ENCODE results near the gene FTO. TPM values are rescaled to one million over a fixed set of nuclear protein-coding genes. Genes with fewer than 3 reads are reported as not detected.

FTO gene
- total RNA-seq, 2 donors from 2014 or later = 44.0 to 51.5 TPM

- DNase-seq (peak; percentile 20 to 32), ATAC-seq (replicated peaks in 1 of 2) (peak; percentile 93 to 94)
- Mint-ChIP-seq H3K4me3 (peak overlapping the region in 1 of 2 donors; percentile 21), H3K9me3 (no peaks in the 10 kb centered on the region), H3K4me1 (ENCODE audit: low read depth) (peaks cover 30% of the 10 kb centered on the region), H3K27ac (peak overlapping the region; percentile 24), H3K36me3 (ENCODE audit: insufficient read depth in 2 of 2) (no peaks in the 10 kb centered on the region), H3K27me3 (ENCODE audit: low read depth) (no peaks in the 10 kb centered on the region)
Observed at GRCh38 chr16:53768593-53768992, 64.6 kb downstream of the FTO start.

GRCh38 chr16:53769185-53769584, 65.2 kb downstream of the FTO start:
- no peaks in the 10 kb centered on the region for H3K36me3 Mint-ChIP-seq (ENCODE audit: insufficient read depth in 2 of 2)
- no peaks in the 10 kb centered on the region for H3K9me3 Mint-ChIP-seq
- H3K27me3 Mint-ChIP-seq (ENCODE audit: low read depth) = no peaks in the 10 kb centered on the region
- no peak overlapping the region for H3K27ac Mint-ChIP-seq
- ATAC-seq (replicated peaks in 1 of 2) (peak in 1 of 2 donors; percentile 19), DNase-seq (no peak)
- no peak overlapping the region for H3K4me3 Mint-ChIP-seq
- peaks cover 24% of the 10 kb centered on the region for H3K4me1 Mint-ChIP-seq (ENCODE audit: low read depth)

GRCh38 chr16:53769787-53770186, 65.8 kb downstream of the FTO start:
- peaks cover 23% of the 10 kb centered on the region for H3K4me1 Mint-ChIP-seq (ENCODE audit: low read depth)
- no peaks in the 10 kb centered on the region for H3K27me3 Mint-ChIP-seq (ENCODE audit: low read depth)
- no peaks in the 10 kb centered on the region for H3K36me3 Mint-ChIP-seq (ENCODE audit: insufficient read depth in 2 of 2)
- H3K9me3 Mint-ChIP-seq = no peaks in the 10 kb centered on the region
- no peak for ATAC-seq (replicated peaks in 1 of 2)
- no peak for DNase-seq
- no peak overlapping the region for H3K4me3 Mint-ChIP-seq
- no peak overlapping the region for H3K27ac Mint-ChIP-seq

- DNase-seq = no peak
- no peaks in the 10 kb centered on the region for H3K36me3 Mint-ChIP-seq (ENCODE audit: insufficient read depth in 2 of 2)
- H3K4me1 Mint-ChIP-seq (ENCODE audit: low read depth) = peaks cover 28% of the 10 kb centered on the region
- H3K4me3 Mint-ChIP-seq = no peak overlapping the region
- ATAC-seq (replicated peaks in 1 of 2) = no peak
- no peak overlapping the region for H3K27ac Mint-ChIP-seq
- no peaks in the 10 kb centered on the region for H3K27me3 Mint-ChIP-seq (ENCODE audit: low read depth)
- no peaks in the 10 kb centered on the region for H3K9me3 Mint-ChIP-seq
Observed at GRCh38 chr16:53770641-53771040, 66.7 kb downstream of the FTO start.

- ATAC-seq (replicated peaks in 1 of 2) = no peak
- H3K27ac Mint-ChIP-seq = no peak overlapping the region
- DNase-seq = no peak
- H3K9me3 Mint-ChIP-seq = no peaks in the 10 kb centered on the region
- H3K4me3 Mint-ChIP-seq = no peak overlapping the region
- H3K4me1 Mint-ChIP-seq (ENCODE audit: low read depth) = peaks cover 27% of the 10 kb centered on the region
- no peaks in the 10 kb centered on the region for H3K36me3 Mint-ChIP-seq (ENCODE audit: insufficient read depth in 2 of 2)
- H3K27me3 Mint-ChIP-seq (ENCODE audit: low read depth) = no peaks in the 10 kb centered on the region
Observed at GRCh38 chr16:53771655-53772497, 67.9 kb downstream of the FTO start.

GRCh38 chr16:53773150-53773846, 69.3 kb downstream of the FTO start:
- Mint-ChIP-seq H3K27ac (no peak overlapping the region), H3K4me1 (ENCODE audit: low read depth) (peaks cover 23% of the 10 kb centered on the region), H3K36me3 (ENCODE audit: insufficient read depth in 2 of 2) (no peaks in the 10 kb centered on the region), H3K9me3 (no peaks in the 10 kb centered on the region), H3K4me3 (no peak overlapping the region), H3K27me3 (ENCODE audit: low read depth) (no peaks in the 10 kb centered on the region)
- ATAC-seq (replicated peaks in 1 of 2) = no peak
- DNase-seq = no peak

- ATAC-seq (replicated peaks in 1 of 2) (no peak), DNase-seq (no peak)
- H3K9me3 Mint-ChIP-seq = no peaks in the 10 kb centered on the region
- H3K4me1 Mint-ChIP-seq (ENCODE audit: low read depth) = peaks cover 17% of the 10 kb centered on the region
- H3K27me3 Mint-ChIP-seq (ENCODE audit: low read depth) = no peaks in the 10 kb centered on the region
- no peaks in the 10 kb centered on the region for H3K36me3 Mint-ChIP-seq (ENCODE audit: insufficient read depth in 2 of 2)
- no peak overlapping the region for H3K27ac Mint-ChIP-seq
- H3K4me3 Mint-ChIP-seq = no peak overlapping the region
Observed at GRCh38 chr16:53773881-53774280, 69.9 kb downstream of the FTO start.

- no peaks in the 10 kb centered on the region for H3K36me3 Mint-ChIP-seq (ENCODE audit: insufficient read depth in 2 of 2)
- H3K4me1 Mint-ChIP-seq (ENCODE audit: low read depth) = peaks cover 22% of the 10 kb centered on the region
Observed at GRCh38 chr16:53775106-53775820, 71.3 kb downstream of the FTO start.

GRCh38 chr16:53775821-53776431, 72.0 kb downstream of the FTO start:
- ATAC-seq (replicated peaks in 1 of 2) (no peak), DNase-seq (no peak)
- Mint-ChIP-seq H3K27me3 (ENCODE audit: low read depth) (no peaks in the 10 kb centered on the region), H3K4me3 (no peak overlapping the region), H3K36me3 (ENCODE audit: insufficient read depth in 2 of 2) (no peaks in the 10 kb centered on the region), H3K27ac (no peak overlapping the region), H3K4me1 (ENCODE audit: low read depth) (peaks cover 27% of the 10 kb centered on the region), H3K9me3 (no peaks in the 10 kb centered on the region)

More at GRCh38 chr16:53775106-53775820, 71.3 kb downstream of the FTO start:
- Mint-ChIP-seq H3K4me3 (no peak overlapping the region), H3K27me3 (ENCODE audit: low read depth) (no peaks in the 10 kb centered on the region), H3K27ac (no peak overlapping the region), H3K9me3 (no peaks in the 10 kb centered on the region)
- no peak for DNase-seq
- no peak for ATAC-seq (replicated peaks in 1 of 2)

GRCh38 chr16:53779186-53779585, 75.2 kb downstream of the FTO start:
- H3K4me3 Mint-ChIP-seq = no peak overlapping the region
- H3K9me3 Mint-ChIP-seq = no peaks in the 10 kb centered on the region
- peaks cover 48% of the 10 kb centered on the region for H3K4me1 Mint-ChIP-seq (ENCODE audit: low read depth)
- H3K36me3 Mint-ChIP-seq (ENCODE audit: insufficient read depth in 2 of 2) = no peaks in the 10 kb centered on the region
- no peaks in the 10 kb centered on the region for H3K27me3 Mint-ChIP-seq (ENCODE audit: low read depth)
- ATAC-seq (replicated peaks in 1 of 2) (no peak), DNase-seq (no peak)
- no peak overlapping the region for H3K27ac Mint-ChIP-seq

- Mint-ChIP-seq H3K27ac (peak overlapping the region; percentile 51), H3K4me1 (ENCODE audit: low read depth) (peaks cover 51% of the 10 kb centered on the region), H3K9me3 (no peaks in the 10 kb centered on the region), H3K4me3 (no peak overlapping the region), H3K27me3 (ENCODE audit: low read depth) (no peaks in the 10 kb centered on the region), H3K36me3 (ENCODE audit: insufficient read depth in 2 of 2) (no peaks in the 10 kb centered on the region)
- ATAC-seq (replicated peaks in 1 of 2) = no peak
- no peak for DNase-seq
Observed at GRCh38 chr16:53780051-53780450, 76.1 kb downstream of the FTO start.

- peaks cover 41% of the 10 kb centered on the region for H3K4me1 Mint-ChIP-seq (ENCODE audit: low read depth)
- no peak for DNase-seq
- H3K27me3 Mint-ChIP-seq (ENCODE audit: low read depth) = no peaks in the 10 kb centered on the region
- H3K9me3 Mint-ChIP-seq = no peaks in the 10 kb centered on the region
- no peaks in the 10 kb centered on the region for H3K36me3 Mint-ChIP-seq (ENCODE audit: insufficient read depth in 2 of 2)
- peak overlapping the region in 1 of 2 donors; percentile 19 for H3K4me3 Mint-ChIP-seq
- peak; percentile 60 to 65 for ATAC-seq (replicated peaks in 1 of 2)
- peak overlapping the region; percentile 55 for H3K27ac Mint-ChIP-seq
Observed at GRCh38 chr16:53781023-53781605, 77.2 kb downstream of the FTO start.
